BE2C (cell line): ENCODE measurements around the gene SBK1.

Experiments
- DNase-seq: peaks from one replicate; pipeline ENCODE4 v3.0.0-alpha.2; 2020
- H3K27me3 ChIP-seq: fragments of 250-450 bp; sonication (Bioruptor Pico); 2 replicates; pipeline ENCODE4 v1.5.1; 2020; ENCODE audit warnings: mild to moderate bottlenecking
- H3K36me3 ChIP-seq: fragments of 250-450 bp; sonication (Bioruptor Pico); 2 replicates; pipeline ENCODE4 v1.5.1; 2020; ENCODE audit warnings: mild to moderate bottlenecking
- H3K4me1 ChIP-seq: fragments of 250-450 bp; sonication (Bioruptor Pico); 2 replicates; pipeline ENCODE4 v1.5.1; 2020
- H3K4me3 ChIP-seq: 2 replicates; pipeline ENCODE4 v1.5.1; 2011; ENCODE audit warnings: low read depth, low read length
- H3K9me3 ChIP-seq: fragments of 250-450 bp; sonication (Bioruptor Pico); 2 replicates; pipeline ENCODE4 v1.5.1; 2020
- CTCF ChIP-seq: IDR thresholded peaks from 2 replicates; pipeline ENCODE4 v1.5.1; 2012; ENCODE audit warnings: mild to moderate bottlenecking, low read depth, low read length

SBK1 gene

GRCh38 chr16:28303132-28303531 is 10.8 kb downstream of the SBK1 start:
- DNase-seq, result no peak
- no peak for TF ChIP-seq CTCF
- Histone ChIP-seq H3K4me3 (no peak overlapping the region), H3K36me3 (no peaks in the 10 kb centered on the region), H3K27me3 (no peaks in the 10 kb centered on the region), H3K9me3 (no peaks in the 10 kb centered on the region), H3K4me1 (no peaks in the 10 kb centered on the region)

GRCh38 chr16:28304214-28304613 is 11.9 kb downstream of the SBK1 start:
- H3K36me3 ChIP-seq, result no peaks in the 10 kb centered on the region
- H3K4me1 ChIP-seq, result no peaks in the 10 kb centered on the region
- no peaks in the 10 kb centered on the region for H3K9me3 ChIP-seq
- no peak for TF ChIP-seq CTCF
- no peaks in the 10 kb centered on the region for H3K27me3 ChIP-seq
- DNase-seq, result no peak
- no peak overlapping the region for H3K4me3 ChIP-seq

- no peaks in the 10 kb centered on the region for H3K9me3 ChIP-seq
- H3K4me1 ChIP-seq, result no peaks in the 10 kb centered on the region
- no peaks in the 10 kb centered on the region for H3K36me3 ChIP-seq
- no peak overlapping the region for H3K4me3 ChIP-seq
- no peak for TF ChIP-seq CTCF
- no peaks in the 10 kb centered on the region for H3K27me3 ChIP-seq
- DNase-seq, result no peak
These were observed 15.6 kb downstream of the SBK1 start for GRCh38 chr16:28307936-28308335.

- Histone ChIP-seq H3K27me3 (no peaks in the 10 kb centered on the region), H3K4me3 (no peak overlapping the region)
- no peak for TF ChIP-seq CTCF
These were observed 16.7 kb downstream of the SBK1 start for GRCh38 chr16:28308794-28309584.

GRCh38 chr16:28309811-28310311 is 17.5 kb downstream of the SBK1 start:
- Histone ChIP-seq H3K36me3 (no peaks in the 10 kb centered on the region), H3K27me3 (no peaks in the 10 kb centered on the region), H3K4me3 (no peak overlapping the region), H3K9me3 (no peaks in the 10 kb centered on the region), H3K4me1 (no peaks in the 10 kb centered on the region)
- DNase-seq, result no peak
- TF ChIP-seq CTCF, result no peak

More at GRCh38 chr16:28308794-28309584, 16.7 kb downstream of the SBK1 start:
- no peaks in the 10 kb centered on the region for H3K4me1 ChIP-seq
- DNase-seq, result no peak
- H3K9me3 ChIP-seq, result no peaks in the 10 kb centered on the region
- H3K36me3 ChIP-seq, result no peaks in the 10 kb centered on the region

GRCh38 chr16:28310796-28311195 is 18.5 kb downstream of the SBK1 start:
- Histone ChIP-seq H3K27me3 (no peaks in the 10 kb centered on the region), H3K36me3 (no peaks in the 10 kb centered on the region), H3K9me3 (no peaks in the 10 kb centered on the region), H3K4me1 (no peaks in the 10 kb centered on the region), H3K4me3 (no peak overlapping the region)
- TF ChIP-seq CTCF, result no peak
- DNase-seq, result no peak
